HG03103 (cell line): ENCODE results near the gene PKP3.
"Not testable (repeated sequence)": the region's sequence is repeated elsewhere in the genome, so short reads cannot be mapped to it uniquely, and the experiment has no call there.

ENCODE experiments used
- ATAC-seq: cut with Tn5 transposase; IDR thresholded peaks from one replicate; pipeline ENCODE4 v1.9.1; 2021; ENCODE audit warnings: low read depth; ENCODE audit not compliant: unreplicated experiment

Gene PKP3

GRCh38 chr11:408154-409007 is 14.4 kb downstream of the PKP3 start:
- ATAC-seq: no peak

GRCh38 chr11:409008-409599 is 15.1 kb downstream of the PKP3 start:
- no peak for ATAC-seq

- ATAC-seq: no peak
Measured at GRCh38 chr11:409600-410483, 15.8 kb downstream of the PKP3 start.

GRCh38 chr11:410711-411110 is 16.7 kb downstream of the PKP3 start:
- ATAC-seq: not testable (repeated sequence)

GRCh38 chr11:411520-411919 is 17.5 kb downstream of the PKP3 start:
- ATAC-seq: not testable (repeated sequence)

GRCh38 chr11:412641-413119 is 18.7 kb downstream of the PKP3 start:
- ATAC-seq: no peak

GRCh38 chr11:413120-414081 is 19.4 kb downstream of the PKP3 start:
- ATAC-seq: no peak

GRCh38 chr11:414318-414857 is 20.4 kb downstream of the PKP3 start:
- no peak for ATAC-seq

GRCh38 chr11:415640-416041 is 21.6 kb downstream of the PKP3 start:
- no peak for ATAC-seq

- ATAC-seq: no peak
Measured at GRCh38 chr11:416051-416756, 22.2 kb downstream of the PKP3 start.

GRCh38 chr11:416757-417621 is 23.0 kb downstream of the PKP3 start:
- no peak for ATAC-seq

- ATAC-seq: no peak
Measured at GRCh38 chr11:417652-418342, 23.8 kb downstream of the PKP3 start.

GRCh38 chr11:418343-419247 is 24.6 kb downstream of the PKP3 start:
- ATAC-seq: no peak

GRCh38 chr11:419248-420005 is 25.4 kb downstream of the PKP3 start:
- no peak for ATAC-seq

GRCh38 chr11:420054-420910 is 26.3 kb downstream of the PKP3 start:
- no peak for ATAC-seq
